Gastrocnemius medialis (tissue), 4 donors: ENCODE measurements around the gene ZBED1. TPM values are rescaled to one million over a fixed set of nuclear protein-coding genes. Genes with fewer than 3 reads are reported as not detected.
A peak's percentile ranks its signal among the peaks of the same experiment; 100 is the strongest.

Experiments
- ATAC-seq, 2 donors: fragments of 150-250 bp; one replicate each; pipeline ENCODE4 v1.9.1; 2016
- DNase-seq, 2 donors: peaks; one replicate each; pipeline ENCODE4 v3.0.0-alpha.2; 2019
- H3K27ac ChIP-seq, 4 donors: fragments of 200-600 bp; sonication (generic); 1 replicate in 1 of 4; 2 replicates in 3 of 4; pipeline ENCODE4 v1.5.1; 2016 to 2018; ENCODE audit warnings: mild to moderate bottlenecking in 2 of 4, moderate library complexity in 1 of 4
- H3K27me3 ChIP-seq, 3 donors: fragments of 200-600 bp; sonication (generic) in 2 of 3; 1 replicate in 1 of 3; 2 replicates in 2 of 3; pipeline versions ENCODE4 v1.5.1 to v1.6.0; 2016 to 2019; ENCODE audit warnings: mild to moderate bottlenecking in 1 of 3, moderate library complexity in 1 of 3
- H3K36me3 ChIP-seq, 2 donors: fragments of 200-600 bp; sonication (generic) in 1 of 2; one replicate each; pipeline ENCODE4 v1.5.1; 2017 to 2018
- H3K4me1 ChIP-seq, 2 donors: fragments of 200-600 bp; sonication (generic) in 1 of 2; one replicate each; pipeline ENCODE4 v1.5.1; 2016 to 2017; ENCODE audit warnings: mild to moderate bottlenecking in 2 of 2
- H3K4me3 ChIP-seq, 4 donors: fragments of 200-600 bp; sonication (generic) in 3 of 4; 1 replicate in 1 of 4; 2 replicates in 3 of 4; pipeline ENCODE4 v1.5.1; 2016 to 2019; ENCODE audit warnings: mild to moderate bottlenecking in 2 of 4
- H3K9me3 ChIP-seq, 3 donors: fragments of 200-600 bp; sonication (generic) in 2 of 3; 1 replicate in 1 of 3; 2 replicates in 2 of 3; pipeline ENCODE4 v1.5.1; 2016 to 2019
- POLR2A ChIP-seq, 2 donors: fragments of 450-650 bp; IDR thresholded peaks; one replicate each; pipeline ENCODE4 v1.6.1; 2017; ENCODE audit warnings: antibody characterized with exemption in 2 of 2, mild to moderate bottlenecking in 2 of 2, moderate library complexity in 2 of 2
- in situ Hi-C, 4 donors: fragments of 200-750 bp; cut with MboI; loops; one replicate each; pipeline versions ENCODE4 v1.15.0 to v1.8.0; 2017; ENCODE audit warnings: low sequenced_read_pairs in 4 of 4
- intact Hi-C: fragments of 100-400 bp; cut with DNase I; formaldehyde crosslinking; loops from one replicate; pipeline ENCODE4 v1.15.1; 2023; ENCODE audit warnings: low total_unique reads
- total RNA-seq, 4 donors: library from RNA; depleted of rRNA; stranded (reverse); fragments of >200 nt; gene quantifications; one replicate each; pipeline versions ENCODE4 v1.1.0 to v1.2.3, GENCODE V29; 2016
- TF ChIP-seq, protein P1 (sequence below), 5 experiments: fragments of 450-650 bp in 3 of 5; fragments of 200-600 bp in 2 of 5; sonication (generic) in 2 of 5; IDR thresholded peaks in 4 of 5; conservative IDR thresholded peaks in 1 of 5; 1 replicate in 4 of 5; 2 replicates in 1 of 5; pipeline ENCODE4 v1.5.1; 2016 to 2019; ENCODE audit warnings: antibody characterized with exemption in 5 of 5, mild to moderate bottlenecking in 3 of 5, moderate library complexity in 3 of 5

The ZBED1 gene
- 100 to 1,000 TPM in 2 of 4 donors, 10 to 100 TPM in 2; 76.8 to 191 (median 131) TPM for total RNA-seq

DNA sequence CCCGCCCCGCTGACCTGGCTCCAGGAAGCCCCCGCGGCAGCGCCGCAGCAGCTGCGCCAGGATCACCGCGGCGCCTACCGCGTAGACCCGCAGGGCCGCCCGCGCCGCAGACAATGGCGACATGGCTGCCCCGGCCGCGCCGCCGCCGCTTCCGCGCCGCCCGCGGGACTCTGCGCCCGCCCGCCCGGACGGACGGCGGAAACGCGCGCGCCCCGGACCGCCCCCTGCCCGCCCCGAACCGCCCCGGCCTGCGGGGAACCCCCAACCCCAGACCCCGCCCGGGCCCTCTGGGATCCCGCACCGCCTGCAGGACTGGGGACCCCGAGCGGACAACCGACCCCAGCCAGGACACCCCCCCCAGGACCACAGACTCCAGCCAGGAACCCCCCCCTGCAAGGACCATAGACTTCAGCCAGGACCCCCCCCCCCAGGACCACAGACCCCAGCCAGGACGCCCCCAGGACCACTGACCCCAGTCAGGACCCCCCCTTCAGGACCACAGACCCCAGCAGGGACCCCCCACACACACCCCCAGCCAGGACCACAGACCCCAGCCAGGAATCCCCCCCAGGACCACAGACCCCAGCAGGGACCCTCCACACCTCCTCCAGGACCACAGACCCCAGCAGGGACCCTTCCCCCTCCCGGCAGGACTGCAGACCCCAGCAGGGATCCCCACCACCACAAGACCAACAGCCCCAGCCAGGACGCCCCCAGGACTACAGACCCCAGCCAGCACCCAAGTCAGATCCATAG lies at the start of gene ZBED1, which contains the start of gene DHRSX:
ZBED1 (minus strand) TSS at position 174 of the 756 bp plus-strand sequence. CDS start 10,257 bp downstream, outside the sequence.
DHRSX (minus strand) TSS at position 174 of the 756 bp plus-strand sequence; CDS start at position 123, 51 bp downstream.
- DNase-seq (no peak), ATAC-seq (peak in 1 of 2 donors; percentile 21)
- Histone ChIP-seq H3K27me3 (no peaks in the 10 kb centered on the region), H3K4me1 (peaks cover 23 to 29% of the 10 kb centered on the region in 2 donors), H3K9me3 (no peaks in the 10 kb centered on the region), H3K4me3 (peak within 1 kb of the TSS; percentile 63 to 88 (median 69)), H3K27ac (peak within 1 kb of the TSS; percentile 81 to 99 (median 94)), H3K36me3 (no peaks in the 10 kb centered on the region)
- TF ChIP-seq POLR2A (IDR thresholded peaks at IDR 0.05) = peak in 1 of 2 donors; percentile 24
- TF ChIP-seq, protein P1, sequence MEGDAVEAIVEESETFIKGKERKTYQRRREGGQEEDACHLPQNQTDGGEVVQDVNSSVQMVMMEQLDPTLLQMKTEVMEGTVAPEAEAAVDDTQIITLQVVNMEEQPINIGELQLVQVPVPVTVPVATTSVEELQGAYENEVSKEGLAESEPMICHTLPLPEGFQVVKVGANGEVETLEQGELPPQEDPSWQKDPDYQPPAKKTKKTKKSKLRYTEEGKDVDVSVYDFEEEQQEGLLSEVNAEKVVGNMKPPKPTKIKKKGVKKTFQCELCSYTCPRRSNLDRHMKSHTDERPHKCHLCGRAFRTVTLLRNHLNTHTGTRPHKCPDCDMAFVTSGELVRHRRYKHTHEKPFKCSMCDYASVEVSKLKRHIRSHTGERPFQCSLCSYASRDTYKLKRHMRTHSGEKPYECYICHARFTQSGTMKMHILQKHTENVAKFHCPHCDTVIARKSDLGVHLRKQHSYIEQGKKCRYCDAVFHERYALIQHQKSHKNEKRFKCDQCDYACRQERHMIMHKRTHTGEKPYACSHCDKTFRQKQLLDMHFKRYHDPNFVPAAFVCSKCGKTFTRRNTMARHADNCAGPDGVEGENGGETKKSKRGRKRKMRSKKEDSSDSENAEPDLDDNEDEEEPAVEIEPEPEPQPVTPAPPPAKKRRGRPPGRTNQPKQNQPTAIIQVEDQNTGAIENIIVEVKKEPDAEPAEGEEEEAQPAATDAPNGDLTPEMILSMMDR (IDR thresholded peaks at IDR 0.05 in 4 of 5, conservative IDR thresholded peaks at IDR 0.05 in 1 of 5) = no peak
- in situ Hi-C loops = no loop called here
- intact Hi-C loops = loop anchor here (5.0 kb wide), 3 partner anchors 99 to 191 kb away; partner anchors contain the start of gene CD99

DNA sequence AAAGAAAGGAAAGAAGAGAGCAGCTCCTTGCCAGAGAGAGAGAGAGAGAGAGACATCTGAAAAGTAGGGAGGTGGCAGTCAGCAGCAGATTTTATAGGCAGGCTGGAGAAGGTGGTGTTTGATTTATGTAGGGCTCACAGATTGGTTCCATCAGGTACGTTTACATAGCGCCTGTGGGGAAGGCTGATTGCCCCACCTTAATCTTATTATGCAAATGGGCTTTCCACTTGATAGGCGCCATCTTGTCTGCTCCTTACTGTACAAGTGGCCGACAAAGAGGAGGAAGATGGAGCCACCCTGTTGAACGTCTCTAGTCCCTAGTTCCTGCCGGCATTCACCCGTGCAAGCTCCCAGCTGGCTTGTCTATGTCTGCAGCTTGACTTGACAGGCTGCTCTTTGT lies 49.1 kb upstream of the ZBED1 start:
- no peak for TF ChIP-seq POLR2A (IDR thresholded peaks at IDR 0.05)
- TF ChIP-seq, protein P1 (IDR thresholded peaks at IDR 0.05 in 4 of 5, conservative IDR thresholded peaks at IDR 0.05 in 1 of 5) = no peak
- peaks cover 2 to 4% (median 2%) of the 10 kb centered on the region in 3 donors for H3K27me3 ChIP-seq
- no peak for ATAC-seq
- intact Hi-C loops = no loop called here
- H3K36me3 ChIP-seq = no peaks in the 10 kb centered on the region
- no peak for DNase-seq
- H3K9me3 ChIP-seq = no peaks in the 10 kb centered on the region
- in situ Hi-C loops = no loop called here
- no peaks in the 10 kb centered on the region for H3K4me1 ChIP-seq
- H3K4me3 ChIP-seq = no peak overlapping the region
- H3K27ac ChIP-seq = no peak overlapping the region

DNA sequence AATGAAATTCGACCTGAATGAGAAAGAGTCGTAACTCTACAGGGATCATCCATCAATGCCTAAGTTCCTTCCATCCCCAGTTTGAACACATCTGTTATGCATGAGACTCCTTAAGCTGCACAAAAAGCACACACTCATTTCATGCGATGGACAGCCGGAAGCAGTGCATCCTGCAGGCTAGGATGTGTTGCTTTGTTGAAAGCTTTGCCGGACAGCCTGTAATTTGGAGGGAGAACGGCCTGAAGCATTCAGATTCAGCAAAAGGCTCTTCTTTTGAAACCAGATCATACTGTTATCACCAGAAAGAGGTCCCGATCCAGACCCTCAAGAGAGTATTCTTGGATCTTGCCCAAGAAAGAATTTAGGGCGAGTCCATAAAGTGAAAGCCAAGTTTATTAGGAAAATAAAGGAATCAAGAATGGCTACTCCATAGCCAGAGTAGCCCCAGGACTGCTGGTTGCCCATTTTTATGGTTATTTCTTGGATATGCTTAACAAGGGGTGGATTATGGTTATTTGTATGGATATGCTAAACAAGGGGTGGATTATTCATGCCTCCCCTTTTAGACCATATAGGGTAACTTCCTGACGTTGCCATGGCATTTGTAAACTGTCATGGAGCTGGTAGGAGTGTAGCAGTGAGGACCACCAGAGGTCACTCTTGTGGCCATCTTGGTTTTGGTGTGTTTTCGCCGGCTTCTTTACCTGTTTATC lies 48.1 kb upstream of the ZBED1 start:
- H3K9me3 ChIP-seq = no peaks in the 10 kb centered on the region
- no peak overlapping the region for H3K4me3 ChIP-seq
- H3K27me3 ChIP-seq = peaks cover 2 to 3% (median 2%) of the 10 kb centered on the region in 3 donors
- no peak for DNase-seq
- ATAC-seq = no peak
- intact Hi-C loops (no loop called here), in situ Hi-C loops (no loop called here)
- H3K36me3 ChIP-seq = no peaks in the 10 kb centered on the region
- no peaks in the 10 kb centered on the region for H3K4me1 ChIP-seq
- no peak for TF ChIP-seq POLR2A (IDR thresholded peaks at IDR 0.05)
- TF ChIP-seq, protein P1 (IDR thresholded peaks at IDR 0.05 in 4 of 5, conservative IDR thresholded peaks at IDR 0.05 in 1 of 5) = no peak
- no peak overlapping the region for H3K27ac ChIP-seq

DNA sequence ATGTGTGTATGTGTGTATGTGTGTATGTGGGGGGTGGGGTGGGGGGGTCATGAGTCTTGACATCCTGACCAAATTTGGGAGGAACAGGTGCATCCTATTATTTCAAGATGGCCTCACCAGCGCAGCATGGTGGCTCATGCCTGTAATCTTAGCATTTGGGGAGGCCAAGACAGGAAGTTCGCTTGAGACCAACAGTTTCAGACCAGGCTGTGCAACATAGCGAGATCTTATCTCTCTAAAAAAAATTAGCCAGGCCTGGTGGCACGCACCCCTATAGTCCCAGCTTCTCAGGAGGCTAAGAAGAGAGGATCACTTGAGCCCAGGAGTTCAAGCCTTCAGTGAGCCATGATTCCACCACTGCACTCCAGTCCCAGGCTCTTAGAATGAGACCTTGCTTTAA lies 47.0 kb upstream of the ZBED1 start:
- peaks cover 0 to 2% (median 0%) of the 10 kb centered on the region in 3 donors for H3K27me3 ChIP-seq
- TF ChIP-seq, protein P1 (IDR thresholded peaks at IDR 0.05 in 4 of 5, conservative IDR thresholded peaks at IDR 0.05 in 1 of 5) = no peak
- no peak for TF ChIP-seq POLR2A (IDR thresholded peaks at IDR 0.05)
- H3K4me1 ChIP-seq = no peaks in the 10 kb centered on the region
- in situ Hi-C loops = no loop called here
- ATAC-seq (no peak), DNase-seq (no peak)
- no peak overlapping the region for H3K4me3 ChIP-seq
- no peaks in the 10 kb centered on the region for H3K36me3 ChIP-seq
- no peak overlapping the region for H3K27ac ChIP-seq
- H3K9me3 ChIP-seq = no peaks in the 10 kb centered on the region
- intact Hi-C loops = no loop called here
